IMR-90 (cell line): ENCODE data around the gene ZNF594. TPM values are rescaled to one million over a fixed set of nuclear protein-coding genes. Genes with fewer than 3 reads are reported as not detected.
"Not testable (repeated sequence)": the region's sequence is repeated elsewhere in the genome, so short reads cannot be mapped to it uniquely, and the experiment has no call there.

Experiments
- ATAC-seq: fragments of 200-7000 bp; cut with Tn5 transposase; 2 replicates; pipeline ENCODE4 v1.9.1; 2020; ENCODE audit warnings: low read depth, mild to moderate bottlenecking, moderate library complexity
- BruUV-seq: library from RNA; stranded (reverse); fragments of 400-500 nt; replicated peaks from 2 replicates; lab custom pipeline; 2021; lab: Mats Ljungman, UMichigan
- CTCF ChIA-PET: fragments of 300-600 bp; formaldehyde crosslinking; extraction: SDS; loops from one replicate; lab custom pipeline; 2021; ENCODE audit warnings: antibody characterized with exemption; lab: Yijun Ruan, JAX
- POLR2A ChIA-PET: fragments of 300-600 bp; sonication (Branson Sonifier 250); formaldehyde crosslinking; loops from one replicate; lab custom pipeline; 2022; ENCODE audit warnings: antibody characterized with exemption; ENCODE audit not compliant: unreplicated experiment; lab: Charles Lee
- DNase-seq: peaks from one replicate; pipeline ENCODE4 v3.0.0; 2013
- H2AFZ ChIP-seq: replicated peaks from 2 replicates; pipeline ENCODE3; 2013; ENCODE audit warnings: low read length, mild to moderate bottlenecking; ENCODE audit not compliant: poor library complexity
- H2AK5ac ChIP-seq: 2 replicates; pipeline ENCODE4 v1.6.1; 2013; ENCODE audit warnings: low read depth, low read length, inconsistent platforms
- H2AK9ac ChIP-seq: replicated peaks from 2 replicates; pipeline ENCODE3; 2013; ENCODE audit warnings: mild to moderate bottlenecking, low read depth, low read length, moderate library complexity; ENCODE audit not compliant: poor library complexity
- H2BK120ac ChIP-seq: 2 replicates; pipeline ENCODE4 v1.6.1; 2013; ENCODE audit warnings: low read depth, low read length, inconsistent platforms
- H2BK15ac ChIP-seq: 3 replicates; pipeline ENCODE4 v1.6.1; 2013; ENCODE audit warnings: low read depth, low read length, inconsistent platforms
- H2BK20ac ChIP-seq: 2 replicates; pipeline ENCODE4 v1.6.1; 2013; ENCODE audit warnings: low read depth, mild to moderate bottlenecking, inconsistent platforms, low read length, moderate library complexity
- H2BK5ac ChIP-seq: 2 replicates; pipeline ENCODE4 v1.6.1; 2013; ENCODE audit warnings: mild to moderate bottlenecking, low read depth, low read length, inconsistent platforms; ENCODE audit not compliant: poor library complexity, severe bottlenecking
- H3K14ac ChIP-seq: replicated peaks from 2 replicates; pipeline ENCODE4 v1.6.1; 2013; ENCODE audit warnings: low read depth, low read length, inconsistent platforms
- H3K18ac ChIP-seq: 2 replicates; pipeline ENCODE4 v1.6.1; 2013; ENCODE audit warnings: low read depth, low read length, control low read depth
- H3K23ac ChIP-seq: 2 replicates; pipeline ENCODE4 v1.6.1; 2013; ENCODE audit warnings: low read depth, low read length, inconsistent platforms
- H3K27ac ChIP-seq: 2 replicates; pipeline ENCODE4 v1.5.1; 2013; ENCODE audit warnings: mild to moderate bottlenecking, control low read depth, low read length; ENCODE audit not compliant: insufficient read depth
- H3K27me3 ChIP-seq: 2 replicates; pipeline ENCODE4 v1.6.1; 2013; ENCODE audit warnings: low read length; ENCODE audit not compliant: control insufficient read depth, insufficient read depth
- H3K36me3 ChIP-seq: 2 replicates; pipeline ENCODE4 v1.6.1; 2013; ENCODE audit warnings: low read length, mixed read lengths; ENCODE audit not compliant: control insufficient read depth, insufficient read depth
- H3K4ac ChIP-seq: 2 replicates; pipeline ENCODE4 v1.6.1; 2013; ENCODE audit warnings: low read depth, low read length, inconsistent platforms
- H3K4me1 ChIP-seq: 2 replicates; pipeline ENCODE4 v1.6.1; 2013; ENCODE audit warnings: low read length, mixed read lengths; ENCODE audit not compliant: control insufficient read depth, insufficient read depth
- H3K4me2 ChIP-seq: 2 replicates; pipeline ENCODE4 v1.6.1; 2013; ENCODE audit warnings: low read depth, mild to moderate bottlenecking, control low read depth, low read length, moderate library complexity
- H3K4me3 ChIP-seq: 2 replicates; pipeline ENCODE4 v1.5.1; 2013; ENCODE audit warnings: low read depth, mild to moderate bottlenecking, control low read depth, low read length, moderate library complexity; ENCODE audit not compliant: insufficient read depth
- H3K56ac ChIP-seq: 2 replicates; pipeline ENCODE4 v1.6.1; 2013; ENCODE audit warnings: low read length, inconsistent platforms; ENCODE audit not compliant: insufficient read depth; ENCODE audit errors: extremely low read depth
- H3K79me1 ChIP-seq, 2 experiments: 2 replicates each; pipeline ENCODE4 v1.6.1; 2013; ENCODE audit warnings: low read length in 2 of 2, inconsistent platforms in 1 of 2, low read depth in 1 of 2
- H3K9ac ChIP-seq: 2 replicates; pipeline ENCODE4 v1.6.1; 2013; ENCODE audit warnings: low read depth, low read length, control low read depth
- H3K9me1 ChIP-seq: 2 replicates; pipeline ENCODE4 v1.6.1; 2013; ENCODE audit warnings: low read length, inconsistent platforms; ENCODE audit not compliant: insufficient read depth
- H3K9me3 ChIP-seq: 2 replicates; pipeline ENCODE4 v1.6.1; 2013; ENCODE audit warnings: low read length; ENCODE audit not compliant: control insufficient read depth, insufficient read depth
- H4K20me1 ChIP-seq: 2 replicates; pipeline ENCODE4 v1.6.1; 2013; ENCODE audit warnings: low read length, inconsistent platforms; ENCODE audit not compliant: insufficient read depth
- H4K5ac ChIP-seq: 2 replicates; pipeline ENCODE4 v1.6.1; 2013; ENCODE audit warnings: mild to moderate bottlenecking, low read depth, low read length, control low read depth
- H4K8ac ChIP-seq, 2 experiments: 2 replicates each; pipeline ENCODE4 v1.6.1; 2013; ENCODE audit warnings: low read depth in 2 of 2, low read length in 2 of 2, control low read depth in 1 of 2, inconsistent platforms in 1 of 2
- H4K91ac ChIP-seq: 2 replicates; pipeline ENCODE4 v1.6.1; 2013; ENCODE audit warnings: low read depth, low read length, inconsistent platforms; ENCODE audit not compliant: insufficient read depth
- MAZ ChIP-seq: IDR thresholded peaks from 2 replicates; pipeline ENCODE4 v1.6.1; 2012; ENCODE audit warnings: low read depth, mild to moderate bottlenecking, low read length, improper control_type of control experiment, moderate library complexity, borderline replicate concordance
- WGBS, 2 experiments: methylation state at CpG; one replicate each; pipeline versions ENCODE4 v1.1.5 to v1.1.7; 2013; ENCODE audit warnings: missing lambda C conversion rate in 2 of 2; ENCODE audit not compliant: insufficient read length in 1 of 2; ENCODE audit errors: extremely low coverage in 2 of 2; 5-methylcytosine and 5-hydroxymethylcytosine counted together
- dilution Hi-C: fragments of 300-500 bp; cut with HindIII; formaldehyde crosslinking; loops from one replicate; pipeline ENCODE4 v1.14.3; 2018; ENCODE audit warnings: low sequenced_read_pairs; ENCODE audit not compliant: unreplicated experiment
- in situ Hi-C: fragments of 300-500 bp; cut with MboI; formaldehyde crosslinking; loops from 3 replicates; pipeline ENCODE4 v1.14.3; 2019; ENCODE audit warnings: low sequenced_read_pairs, inconsistent platforms, mixed read lengths
- intact Hi-C: fragments of 100-400 bp; cut with micrococcal nuclease; formaldehyde crosslinking; loops from 2 replicates; pipeline ENCODE4 v1.10.0; 2022
- polyA plus RNA-seq, 3 experiments: library from polyadenylated mRNA; depleted of rRNA; stranded (reverse); fragments of >200 nt; gene quantifications; 2 replicates each; pipeline ENCODE4 v1.2.3, GENCODE V29; 2012; ENCODE audit warnings: low replicate concordance in 1 of 3
- total RNA-seq: library from RNA; depleted of rRNA; stranded (reverse); fragments of >200 nt; gene quantifications from 2 replicates; pipeline ENCODE4 v1.2.3, GENCODE V29; 2012

The ZNF594 gene
- total and polyA plus RNA-seq, 2 of the 4 experiments (the other 2 are of a cell fraction): 2.5 to 7.2 TPM

DNA sequence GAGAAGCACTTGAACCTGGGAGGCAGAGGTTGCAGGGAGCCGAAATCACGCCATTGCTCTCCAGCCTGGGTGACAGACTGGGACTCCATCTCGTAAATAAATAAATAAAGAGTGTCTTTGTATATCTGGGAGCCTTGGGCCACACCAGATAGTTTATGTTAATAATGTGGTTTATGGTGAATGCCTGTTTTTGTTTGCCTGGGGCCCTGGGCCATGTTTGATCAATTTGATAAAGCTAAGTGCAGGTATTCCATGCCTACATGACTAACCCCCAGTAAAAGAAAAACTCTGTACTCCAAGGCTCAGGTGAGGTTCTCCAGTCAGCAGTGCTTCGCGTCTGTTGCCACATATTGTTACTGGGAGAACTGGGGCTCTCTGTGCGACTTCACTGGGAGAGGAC lies 27.9 kb upstream of the ZNF594 start:
- no peak overlapping the region for H2BK5ac ChIP-seq
- no TSS peak for BruUV-seq
- H3K9me3 ChIP-seq: no peaks in the 10 kb centered on the region
- no peaks in the 10 kb centered on the region for H3K79me1 ChIP-seq
- no peak overlapping the region for H2AK5ac ChIP-seq
- DNase-seq (no peak), ATAC-seq (no peak)
- no peaks in the 10 kb centered on the region for H3K4me1 ChIP-seq
- no peak overlapping the region for H3K18ac ChIP-seq
- no peak overlapping the region for H3K27ac ChIP-seq
- H3K36me3 ChIP-seq: peaks cover 5% of the 10 kb centered on the region; the same call in 1 of the 2 replicates
- H3K23ac ChIP-seq: no peak overlapping the region
- H4K5ac ChIP-seq: no peak overlapping the region
- ChIA-PET POLR2A (no interaction called here), CTCF (no interaction called here)
- no CpG with 5 or more reads among the region's 6 CpGs for whole genome bisulfite sequencing, 2 experiments
- TF ChIP-seq MAZ: no peak
- no peaks in the 10 kb centered on the region for H3K27me3 ChIP-seq
- intact Hi-C loops: no loop called here
- no peak overlapping the region for H3K4me2 ChIP-seq
- H2BK15ac ChIP-seq: no peak overlapping the region
- H2AK9ac ChIP-seq: no peak overlapping the region
- no peak overlapping the region for H3K9ac ChIP-seq
- H4K8ac ChIP-seq: no peak overlapping the region
- H2AFZ ChIP-seq: no peak overlapping the region
- no peak overlapping the region for H3K4me3 ChIP-seq
- H3K9me1 ChIP-seq: peaks cover 3% of the 10 kb centered on the region; the same call in 1 of the 2 replicates
- in situ Hi-C loops: no loop called here
- no peak overlapping the region for H3K14ac ChIP-seq
- no peak overlapping the region for H2BK20ac ChIP-seq
- no peak overlapping the region for H4K91ac ChIP-seq
- H4K20me1 ChIP-seq: no peaks in the 10 kb centered on the region
- H3K56ac ChIP-seq: no peak overlapping the region
- no peak overlapping the region for H3K4ac ChIP-seq
- H2BK120ac ChIP-seq: no peak overlapping the region
- dilution Hi-C loops: no loop called here

DNA sequence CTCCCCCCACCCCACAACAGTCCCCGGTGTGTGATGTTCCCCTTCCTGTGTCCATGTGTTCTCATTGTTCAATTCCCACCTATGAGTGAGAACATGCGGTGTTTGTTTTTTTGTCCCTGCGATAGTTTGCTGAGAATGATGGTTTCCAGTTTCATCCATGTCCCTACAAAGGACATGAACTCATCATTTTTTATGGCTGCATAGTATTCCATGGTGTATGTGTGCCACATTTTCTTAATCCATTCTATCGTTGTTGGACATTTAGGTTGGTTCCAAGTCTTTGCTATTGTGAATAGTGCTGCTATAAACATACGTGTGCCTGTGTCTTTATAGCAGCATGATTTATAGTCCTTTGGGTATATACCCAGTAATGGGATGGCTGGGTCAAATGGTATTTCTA lies 25.9 kb upstream of the ZNF594 start:
- H2AFZ ChIP-seq, H3K56ac ChIP-seq, BruUV-seq, H3K27ac ChIP-seq, H3K4me2 ChIP-seq, H3K9me3 ChIP-seq, H2AK5ac ChIP-seq, H2AK9ac ChIP-seq, dilution Hi-C loops, H3K4me3 ChIP-seq, DNase-seq, H3K36me3 ChIP-seq, H2BK20ac ChIP-seq, in situ Hi-C loops, ATAC-seq, H2BK5ac ChIP-seq, POLR2A ChIA-PET, CTCF ChIA-PET, H2BK120ac ChIP-seq, H4K5ac ChIP-seq, H3K18ac ChIP-seq, H3K79me1 ChIP-seq, H4K20me1 ChIP-seq, H4K91ac ChIP-seq, H3K9me1 ChIP-seq, H3K4me1 ChIP-seq, H3K14ac ChIP-seq, H3K4ac ChIP-seq, intact Hi-C loops, H2BK15ac ChIP-seq, H4K8ac ChIP-seq, H3K9ac ChIP-seq, H3K23ac ChIP-seq, H3K27me3 ChIP-seq: not testable (repeated sequence)
- no CpG with 5 or more reads among the region's 5 CpGs for WGBS, 2 experiments
